ENCODE results near the gene PRKCG. TPM values are rescaled to one million over a fixed set of nuclear protein-coding genes. Genes with fewer than 3 reads are reported as not detected.
"Not testable (repeated sequence)": the region's sequence is repeated elsewhere in the genome, so short reads cannot be mapped to it uniquely, and the experiment has no call there.

Gene PRKCG
- total RNA-seq, 2 donors from 2014 or later: 0.26 TPM; not detected in 1

- Histone ChIP-seq H3K4me1 (peaks cover 50% of the 10 kb centered on the region), H3K27ac (peak overlapping the region; percentile 78 to 94 (median 86)), H3K36me3 (replicated peaks in 1 of 2; ENCODE audit: insufficient read depth in 1 of 2, low read depth in 2 of 2) (peaks cover 3 to 9% of the 10 kb centered on the region in 2 donors), H3K27me3 (no peaks in the 10 kb centered on the region), H3K9me3 (no peaks in the 10 kb centered on the region), H3K4me3 (peak overlapping the region; percentile 66 to 76)
- peak; percentile 68 for ATAC-seq
- intact Hi-C loops (cut with DNase I): no loop called here
- TF ChIP-seq CTCF (IDR thresholded peaks at IDR 0.05) (peak; percentile 26 to 72 (median 60)), POLR2A (IDR thresholded peaks at IDR 0.05) (peak; percentile 29 to 66 (median 51))
- WGBS, 2 donors: 0 to 1% methylated on average over 6 to 57 of the region's 75 CpGs
- DNase-seq: peak; percentile 89 to 93 (median 92)
Observed at GRCh38 chr19:53868892-53869804, 12.8 kb upstream of the PRKCG start.

- ATAC-seq; intact Hi-C loops (cut with DNase I): not testable (repeated sequence)
- peaks cover 42% of the 10 kb centered on the region for H3K4me1 ChIP-seq
Observed at GRCh38 chr19:53869805-53870484, 12.1 kb upstream of the PRKCG start.

GRCh38 chr19:53870485-53870844 is 11.5 kb upstream of the PRKCG start:
- WGBS, 2 donors: 13 to 39% methylated on average over 3 to 5 of the region's 5 CpGs
- no peak overlapping the region for H3K4me3 ChIP-seq
- no peak for ATAC-seq
- TF ChIP-seq CTCF (IDR thresholded peaks at IDR 0.05): no peak
- TF ChIP-seq POLR2A (IDR thresholded peaks at IDR 0.05): peak in 1 of 3 donors; percentile 11
- intact Hi-C loops (cut with DNase I): no loop called here
- peak in 3 of 4 donors; percentile 32 to 51 (median 41) for DNase-seq
- peaks cover 7 to 11% of the 10 kb centered on the region in 2 donors for H3K36me3 ChIP-seq (replicated peaks in 1 of 2; ENCODE audit: insufficient read depth in 1 of 2, low read depth in 2 of 2)
- H3K9me3 ChIP-seq: no peaks in the 10 kb centered on the region
- H3K4me1 ChIP-seq: peaks cover 37% of the 10 kb centered on the region
- H3K27me3 ChIP-seq: no peaks in the 10 kb centered on the region
- H3K27ac ChIP-seq: peak overlapping the region in 3 of 4 donors; percentile 78 to 94 (median 89)

More at GRCh38 chr19:53869805-53870484, 12.1 kb upstream of the PRKCG start:
- Histone ChIP-seq H3K36me3 (replicated peaks in 1 of 2; ENCODE audit: insufficient read depth in 1 of 2, low read depth in 2 of 2) (peaks cover 7 to 11% of the 10 kb centered on the region in 2 donors), H3K27ac (peak overlapping the region; percentile 78 to 94 (median 86)), H3K4me3 (peak overlapping the region; percentile 66 to 76)
- not testable (repeated sequence) for DNase-seq, H3K27me3 ChIP-seq, H3K9me3 ChIP-seq
- 0 to 1% methylated on average over 1 to 10 of the region's 24 CpGs for WGBS, 2 donors

GRCh38 chr19:53871454-53871853 is 10.5 kb upstream of the PRKCG start:
- Histone ChIP-seq H3K4me1 (peaks cover 27% of the 10 kb centered on the region), H3K36me3 (replicated peaks in 1 of 2; ENCODE audit: insufficient read depth in 1 of 2, low read depth in 2 of 2) (peaks cover 7 to 11% of the 10 kb centered on the region in 2 donors)
- WGBS, 2 donors: 52 to 64% methylated on average over 7 of the region's 7 CpGs

More at GRCh38 chr19:53871454-53871853, 10.5 kb upstream of the PRKCG start:
- Histone ChIP-seq H3K9me3 (no peaks in the 10 kb centered on the region), H3K27ac (no peak overlapping the region), H3K27me3 (no peaks in the 10 kb centered on the region), H3K4me3 (no peak overlapping the region)
- DNase-seq (no peak), ATAC-seq (no peak)
- TF ChIP-seq CTCF (IDR thresholded peaks at IDR 0.05): no peak
- no peak for TF ChIP-seq POLR2A (IDR thresholded peaks at IDR 0.05)
- intact Hi-C loops (cut with DNase I): no loop called here

All from body of pancreas (tissue), 4 donors.